Panc1 (cell line): ENCODE results near the gene SRRM4. TPM values are rescaled to one million over a fixed set of nuclear protein-coding genes. Genes with fewer than 3 reads are reported as not detected.

ENCODE experiments used
- ATAC-seq: fragments of 200-7000 bp; cut with Tn5 transposase; 2 replicates; pipeline ENCODE4 v1.9.1; 2020; ENCODE audit warnings: mild to moderate bottlenecking, moderate library complexity
- BruUV-seq: library from RNA; stranded (reverse); fragments of 400-500 nt; replicated peaks from 2 replicates; lab custom pipeline; 2021; lab: Mats Ljungman, UMichigan
- CTCF ChIA-PET: fragments of 300-600 bp; sonication (Branson Sonifier 250); formaldehyde crosslinking; loops from one replicate; lab custom pipeline; 2022; ENCODE audit warnings: antibody characterized with exemption; lab: Charles Lee
- POLR2A ChIA-PET: fragments of 300-600 bp; sonication (Branson Sonifier 250); formaldehyde crosslinking; loops from one replicate; lab custom pipeline; 2022; ENCODE audit warnings: antibody characterized with exemption; lab: Charles Lee
- DNase-seq: peaks from one replicate; pipeline ENCODE4 v3.0.0-alpha.2; 2010; ENCODE audit warnings: low read depth, low spot score
- H3K27ac ChIP-seq: 2 replicates; pipeline ENCODE4 v1.5.1; 2011; ENCODE audit warnings: mild to moderate bottlenecking, low read length, inconsistent platforms
- H3K27me3 ChIP-seq: fragments of 200-500 bp; sonication (Bioruptor generic); 2 replicates; pipeline ENCODE4 v1.6.0; 2014; ENCODE audit warnings: low read length, inconsistent platforms; ENCODE audit not compliant: control insufficient read depth, insufficient read depth
- H3K36me3 ChIP-seq: fragments of 200-500 bp; sonication (Bioruptor generic); 2 replicates; pipeline ENCODE4 v1.5.1; 2014; ENCODE audit warnings: inconsistent platforms, mild to moderate bottlenecking, low read length, moderate library complexity; ENCODE audit not compliant: control insufficient read depth, insufficient read depth
- H3K4me1 ChIP-seq: 2 replicates; pipeline ENCODE4 v1.5.1; 2011; ENCODE audit warnings: inconsistent platforms, mild to moderate bottlenecking, low read length, moderate library complexity; ENCODE audit not compliant: control insufficient read depth, insufficient read depth
- H3K4me3 ChIP-seq, 2 experiments: 2 replicates each; pipeline ENCODE4 v1.5.1; 2011 to 2012; ENCODE audit warnings: low read depth in 2 of 2, low read length in 2 of 2, mild to moderate bottlenecking in 2 of 2, inconsistent platforms in 1 of 2, moderate library complexity in 1 of 2
- H3K9me3 ChIP-seq: fragments of 200-500 bp; sonication (Bioruptor generic); 2 replicates; pipeline ENCODE4 v1.5.1; 2014; ENCODE audit warnings: low read depth, mild to moderate bottlenecking, inconsistent platforms, low read length, moderate library complexity; ENCODE audit not compliant: control insufficient read depth, insufficient read depth
- POLR2AphosphoS5 ChIP-seq: IDR thresholded peaks from 2 replicates; pipeline ENCODE4 v1.6.1; 2012; ENCODE audit warnings: mild to moderate bottlenecking, low read depth, low read length, moderate library complexity
- SIN3A ChIP-seq: IDR thresholded peaks from 2 replicates; pipeline ENCODE4 v1.6.1; 2012; ENCODE audit warnings: low read depth, mild to moderate bottlenecking, low read length, moderate library complexity, borderline replicate concordance; ENCODE audit not compliant: insufficient read depth
- TCF7L2 ChIP-seq: IDR thresholded peaks from 2 replicates; pipeline ENCODE4 v1.6.1; 2011; ENCODE audit warnings: mild to moderate bottlenecking, low read depth, low read length, inconsistent platforms
- in situ Hi-C: cut with HindIII; loops from 2 replicates; pipeline ENCODE4 v1.10.0; 2016; ENCODE audit warnings: low sequenced_read_pairs, low pct_unique_long_range_greater_than_20kb
- intact Hi-C: fragments of 100-400 bp; cut with micrococcal nuclease; formaldehyde crosslinking; loops from one replicate; pipeline ENCODE4 v1.10.0; 2022; ENCODE audit not compliant: unreplicated experiment
- total RNA-seq: library from RNA; stranded (reverse); gene quantifications from one replicate; pipeline ENCODE4 v1.2.1, GENCODE V29; 2021; ENCODE audit not compliant: unreplicated experiment
- TF ChIP-seq, protein P1 (sequence below): fragments of 450-650 bp; IDR thresholded peaks from 2 replicates; pipeline ENCODE4 v1.5.1; 2017; ENCODE audit warnings: mild to moderate bottlenecking
- TF ChIP-seq, protein P2 (sequence below), 2 experiments: IDR thresholded peaks; 2 replicates each; pipeline ENCODE4 v1.6.1; 2011 to 2012; ENCODE audit warnings: low read depth in 2 of 2, control low read depth in 1 of 2, low read length in 1 of 2, mild to moderate bottlenecking in 1 of 2, moderate library complexity in 1 of 2; ENCODE audit not compliant: insufficient read depth in 1 of 2

SRRM4 gene
- total RNA-seq, 1 experiment from 2014 or later = not detected

GRCh38 chr12:119130523-119130922 is 149.2 kb downstream of the SRRM4 start:
- DNase-seq = no peak
- Histone ChIP-seq H3K4me3 (no peak overlapping the region), H3K27me3 (no peaks in the 10 kb centered on the region; the same call in 1 of the 2 replicates), H3K4me1 (no peaks in the 10 kb centered on the region), H3K9me3 (no peaks in the 10 kb centered on the region), H3K36me3 (no peaks in the 10 kb centered on the region), H3K27ac (no peak overlapping the region)
- no TSS peak for BruUV-seq
- TF ChIP-seq, protein P1, sequence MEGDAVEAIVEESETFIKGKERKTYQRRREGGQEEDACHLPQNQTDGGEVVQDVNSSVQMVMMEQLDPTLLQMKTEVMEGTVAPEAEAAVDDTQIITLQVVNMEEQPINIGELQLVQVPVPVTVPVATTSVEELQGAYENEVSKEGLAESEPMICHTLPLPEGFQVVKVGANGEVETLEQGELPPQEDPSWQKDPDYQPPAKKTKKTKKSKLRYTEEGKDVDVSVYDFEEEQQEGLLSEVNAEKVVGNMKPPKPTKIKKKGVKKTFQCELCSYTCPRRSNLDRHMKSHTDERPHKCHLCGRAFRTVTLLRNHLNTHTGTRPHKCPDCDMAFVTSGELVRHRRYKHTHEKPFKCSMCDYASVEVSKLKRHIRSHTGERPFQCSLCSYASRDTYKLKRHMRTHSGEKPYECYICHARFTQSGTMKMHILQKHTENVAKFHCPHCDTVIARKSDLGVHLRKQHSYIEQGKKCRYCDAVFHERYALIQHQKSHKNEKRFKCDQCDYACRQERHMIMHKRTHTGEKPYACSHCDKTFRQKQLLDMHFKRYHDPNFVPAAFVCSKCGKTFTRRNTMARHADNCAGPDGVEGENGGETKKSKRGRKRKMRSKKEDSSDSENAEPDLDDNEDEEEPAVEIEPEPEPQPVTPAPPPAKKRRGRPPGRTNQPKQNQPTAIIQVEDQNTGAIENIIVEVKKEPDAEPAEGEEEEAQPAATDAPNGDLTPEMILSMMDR = no peak
- TF ChIP-seq SIN3A (no peak), POLR2AphosphoS5 (no peak), TCF7L2 (no peak)
- TF ChIP-seq, protein P2, sequence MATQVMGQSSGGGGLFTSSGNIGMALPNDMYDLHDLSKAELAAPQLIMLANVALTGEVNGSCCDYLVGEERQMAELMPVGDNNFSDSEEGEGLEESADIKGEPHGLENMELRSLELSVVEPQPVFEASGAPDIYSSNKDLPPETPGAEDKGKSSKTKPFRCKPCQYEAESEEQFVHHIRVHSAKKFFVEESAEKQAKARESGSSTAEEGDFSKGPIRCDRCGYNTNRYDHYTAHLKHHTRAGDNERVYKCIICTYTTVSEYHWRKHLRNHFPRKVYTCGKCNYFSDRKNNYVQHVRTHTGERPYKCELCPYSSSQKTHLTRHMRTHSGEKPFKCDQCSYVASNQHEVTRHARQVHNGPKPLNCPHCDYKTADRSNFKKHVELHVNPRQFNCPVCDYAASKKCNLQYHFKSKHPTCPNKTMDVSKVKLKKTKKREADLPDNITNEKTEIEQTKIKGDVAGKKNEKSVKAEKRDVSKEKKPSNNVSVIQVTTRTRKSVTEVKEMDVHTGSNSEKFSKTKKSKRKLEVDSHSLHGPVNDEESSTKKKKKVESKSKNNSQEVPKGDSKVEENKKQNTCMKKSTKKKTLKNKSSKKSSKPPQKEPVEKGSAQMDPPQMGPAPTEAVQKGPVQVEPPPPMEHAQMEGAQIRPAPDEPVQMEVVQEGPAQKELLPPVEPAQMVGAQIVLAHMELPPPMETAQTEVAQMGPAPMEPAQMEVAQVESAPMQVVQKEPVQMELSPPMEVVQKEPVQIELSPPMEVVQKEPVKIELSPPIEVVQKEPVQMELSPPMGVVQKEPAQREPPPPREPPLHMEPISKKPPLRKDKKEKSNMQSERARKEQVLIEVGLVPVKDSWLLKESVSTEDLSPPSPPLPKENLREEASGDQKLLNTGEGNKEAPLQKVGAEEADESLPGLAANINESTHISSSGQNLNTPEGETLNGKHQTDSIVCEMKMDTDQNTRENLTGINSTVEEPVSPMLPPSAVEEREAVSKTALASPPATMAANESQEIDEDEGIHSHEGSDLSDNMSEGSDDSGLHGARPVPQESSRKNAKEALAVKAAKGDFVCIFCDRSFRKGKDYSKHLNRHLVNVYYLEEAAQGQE (IDR thresholded peaks at IDR 0.05; ENCODE audit: insufficient read depth in 1 of 2, low read depth in 2 of 2, low read length in 1 of 2) = no peak
- intact Hi-C loops (no loop called here), in situ Hi-C loops (no loop called here)
- POLR2A ChIA-PET = no interaction called here
- no peak for ATAC-seq
- CTCF ChIA-PET = no interaction called here

- no peak overlapping the region for H3K4me3 ChIP-seq
- CTCF ChIA-PET = interaction anchor here (1.6 kb wide), 1 partner anchor 98 kb away, joined by 3 read pairs; no protein-coding TSS in a partner anchor
- no peaks in the 10 kb centered on the region for H3K4me1 ChIP-seq
- in situ Hi-C loops = no loop called here
- no peaks in the 10 kb centered on the region for H3K36me3 ChIP-seq
- intact Hi-C loops = no loop called here
- no peaks in the 10 kb centered on the region for H3K9me3 ChIP-seq
- no peak for DNase-seq
- TF ChIP-seq SIN3A = no peak
- TF ChIP-seq TCF7L2 = no peak
- TF ChIP-seq, protein P2 (IDR thresholded peaks at IDR 0.05; ENCODE audit: insufficient read depth in 1 of 2, low read depth in 2 of 2, low read length in 1 of 2) = no peak
- TF ChIP-seq, protein P1 = no peak
- TF ChIP-seq POLR2AphosphoS5 = no peak
- POLR2A ChIA-PET = no interaction called here
- ATAC-seq = no peak
- H3K27me3 ChIP-seq = peaks cover 2% of the 10 kb centered on the region
- BruUV-seq = no TSS peak
- H3K27ac ChIP-seq = no peak overlapping the region
These were observed 153.1 kb downstream of the SRRM4 start for GRCh38 chr12:119134284-119135072.
